CD14-positive monocyte (primary cell): Measurements from ENCODE around the gene NXPH4. TPM values are rescaled to one million over a fixed set of nuclear protein-coding genes. Genes with fewer than 3 reads are reported as not detected.

Experiments used
- DNase-seq, 3 donors: peaks; one replicate each; pipeline ENCODE4 v3.0.0-alpha.2; 2011 to 2022
- H2AFZ ChIP-seq: 2 replicates; pipeline ENCODE4 v1.6.0; 2012; ENCODE audit warnings: mild to moderate bottlenecking, low read depth, low read length, inconsistent platforms; ENCODE audit not compliant: insufficient read depth, poor library complexity, severe bottlenecking
- H3K27ac ChIP-seq, 2 donors: 1 replicate in 1 of 2; 2 replicates in 1 of 2; pipeline ENCODE4 v1.5.1; 2012 to 2013; ENCODE audit warnings: low read length in 2 of 2, control low read depth in 1 of 2, inconsistent platforms in 1 of 2, low read depth in 1 of 2, mild to moderate bottlenecking in 1 of 2
- H3K27me3 ChIP-seq, 2 donors: one replicate each; pipeline versions ENCODE4 v1.6.0 to v1.6.1; 2011 to 2013; ENCODE audit warnings: low read length in 2 of 2; ENCODE audit not compliant: control insufficient read depth in 2 of 2, insufficient read depth in 2 of 2
- H3K36me3 ChIP-seq, 2 donors: replicated peaks in 1 of 2; 1 replicate in 1 of 2; 2 replicates in 1 of 2; pipeline versions ENCODE4 v1.5.1 to v1.6.1; 2012 to 2013; ENCODE audit warnings: low read length in 2 of 2, control low read depth in 1 of 2, inconsistent platforms in 1 of 2, mild to moderate bottlenecking in 1 of 2; ENCODE audit not compliant: insufficient read depth in 2 of 2, control insufficient read depth in 1 of 2
- H3K4me1 ChIP-seq, 2 donors: 1 replicate in 1 of 2; 2 replicates in 1 of 2; pipeline versions ENCODE4 v1.5.1 to v1.6.1; 2012 to 2013; ENCODE audit warnings: low read length in 2 of 2, control low read depth in 1 of 2, inconsistent platforms in 1 of 2, mild to moderate bottlenecking in 1 of 2, moderate library complexity in 1 of 2; ENCODE audit not compliant: insufficient read depth in 2 of 2, control insufficient read depth in 1 of 2
- H3K4me2 ChIP-seq: replicated peaks from 2 replicates; pipeline ENCODE3; 2012; ENCODE audit warnings: low read length, moderate library complexity, mild to moderate bottlenecking; ENCODE audit not compliant: poor library complexity, severe bottlenecking; ENCODE audit errors: extremely low read depth
- H3K4me3 ChIP-seq, 3 experiments: fragments of 200-600 bp in 1 of 3; sonication (generic) in 1 of 3; replicated peaks in 1 of 3; 1 replicate in 2 of 3; 2 replicates in 1 of 3; pipeline ENCODE4 v1.5.1; 2011 to 2013; ENCODE audit warnings: low read length in 3 of 3, mild to moderate bottlenecking in 3 of 3, control low read depth in 2 of 3, low read depth in 2 of 3, inconsistent platforms in 1 of 3, moderate library complexity in 1 of 3
- H3K79me2 ChIP-seq: 2 replicates; pipeline ENCODE4 v1.6.0; 2012; ENCODE audit warnings: mild to moderate bottlenecking, control low read depth, inconsistent platforms, low read length, moderate library complexity; ENCODE audit not compliant: insufficient read depth
- H3K9ac ChIP-seq: 2 replicates; pipeline ENCODE4 v1.6.0; 2017; ENCODE audit warnings: low read length, mild to moderate bottlenecking; ENCODE audit not compliant: insufficient read depth, poor library complexity, severe bottlenecking
- H3K9me3 ChIP-seq, 2 donors: replicated peaks in 1 of 2; 1 replicate in 1 of 2; 2 replicates in 1 of 2; pipeline versions ENCODE4 v1.5.1 to v1.6.1; 2012 to 2013; ENCODE audit warnings: low read length in 2 of 2, control low read depth in 1 of 2; ENCODE audit not compliant: control insufficient read depth in 1 of 2, insufficient read depth in 1 of 2
- H4K20me1 ChIP-seq: 2 replicates; pipeline ENCODE4 v1.6.0; 2012; ENCODE audit warnings: mild to moderate bottlenecking, low read length, control low read depth, moderate library complexity; ENCODE audit not compliant: insufficient read depth
- H3K27ac Mint-ChIP-seq, 7 donors: one replicate each; pipeline ENCODE4 v1.8.0; 2020; ENCODE audit warnings: mild to moderate bottlenecking in 7 of 7, mixed read lengths in 7 of 7, moderate library complexity in 6 of 7, inconsistent platforms in 2 of 7
- H3K27me3 Mint-ChIP-seq, 3 donors: one replicate each; pipeline ENCODE4 v1.8.0; 2021 to 2022; ENCODE audit warnings: low read depth in 3 of 3, mild to moderate bottlenecking in 3 of 3, mixed read lengths in 3 of 3, moderate library complexity in 3 of 3, inconsistent platforms in 1 of 3
- H3K36me3 Mint-ChIP-seq, 2 donors: one replicate each; pipeline ENCODE4 v1.8.0; 2020; ENCODE audit warnings: mixed read lengths in 2 of 2, inconsistent platforms in 1 of 2, mild to moderate bottlenecking in 1 of 2
- H3K4me1 Mint-ChIP-seq: one replicate; pipeline ENCODE4 v1.8.0; 2020; ENCODE audit warnings: mild to moderate bottlenecking, mixed read lengths
- H3K4me3 Mint-ChIP-seq, 2 donors: one replicate each; pipeline ENCODE4 v1.8.0; 2020; ENCODE audit warnings: mild to moderate bottlenecking in 2 of 2, mixed read lengths in 2 of 2, moderate library complexity in 1 of 2
- H3K9me3 Mint-ChIP-seq, 7 donors: one replicate each; pipeline ENCODE4 v1.8.0; 2020 to 2022; ENCODE audit warnings: mixed read lengths in 7 of 7, mild to moderate bottlenecking in 6 of 7, moderate library complexity in 6 of 7, inconsistent platforms in 2 of 7
- WGBS: methylation state at CpG from one replicate; pipeline ENCODE4 v1.1.5; 2013; ENCODE audit warnings: missing lambda C conversion rate; ENCODE audit not compliant: insufficient coverage; 5-methylcytosine and 5-hydroxymethylcytosine counted together
- intact Hi-C, 2 donors: fragments of 100-400 bp; cut with micrococcal nuclease; formaldehyde crosslinking; loops; one replicate each; pipeline versions ENCODE4 v1.15.0 to v1.15.1; 2023
- polyA plus RNA-seq, 3 donors: library from polyadenylated mRNA; depleted of rRNA in 1 of 3; unstranded in 2 of 3; stranded (reverse) in 1 of 3; fragments of 300-500 nt in 2 of 3; fragments of >200 nt in 1 of 3; fragmentation: Illumina TruSeq in 2 of 3; gene quantifications; 1 replicate in 2 of 3; 2 replicates in 1 of 3; pipeline ENCODE4 v1.2.3, GENCODE V29; 2012 to 2021
- TF ChIP-seq, protein P1 (sequence below): fragments of 200-600 bp; IDR thresholded peaks from one replicate; pipeline ENCODE4 v1.8.0; 2022; ENCODE audit warnings: antibody characterized with exemption, mild to moderate bottlenecking

The NXPH4 gene
- polyA plus RNA-seq, 3 donors: not detected

DNA sequence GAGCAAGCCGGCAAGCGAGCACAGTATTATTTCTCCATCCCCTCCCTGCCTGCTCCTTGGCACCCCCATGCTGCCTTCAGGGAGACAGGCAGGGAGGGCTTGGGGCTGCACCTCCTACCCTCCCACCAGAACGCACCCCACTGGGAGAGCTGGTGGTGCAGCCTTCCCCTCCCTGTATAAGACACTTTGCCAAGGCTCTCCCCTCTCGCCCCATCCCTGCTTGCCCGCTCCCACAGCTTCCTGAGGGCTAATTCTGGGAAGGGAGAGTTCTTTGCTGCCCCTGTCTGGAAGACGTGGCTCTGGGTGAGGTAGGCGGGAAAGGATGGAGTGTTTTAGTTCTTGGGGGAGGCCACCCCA is 3.9 kb upstream of the NXPH4 start:
- Histone ChIP-seq H3K4me2 (no peak overlapping the region), H3K27me3 (peaks cover 35 to 40% of the 10 kb centered on the region in 2 donors), H4K20me1 (peaks cover 85% of the 10 kb centered on the region), H3K4me1 (peaks cover 26 to 41% of the 10 kb centered on the region in 2 donors), H3K9me3 (peaks cover 0 to 12% of the 10 kb centered on the region in 2 donors), H2AFZ (no peak overlapping the region), H3K4me3 (no peak overlapping the region), H3K79me2 (no peaks in the 10 kb centered on the region), H3K36me3 (peaks cover 52 to 57% of the 10 kb centered on the region in 2 donors), H3K9ac (no peak overlapping the region), H3K27ac (no peak overlapping the region)
- TF ChIP-seq, protein P1, sequence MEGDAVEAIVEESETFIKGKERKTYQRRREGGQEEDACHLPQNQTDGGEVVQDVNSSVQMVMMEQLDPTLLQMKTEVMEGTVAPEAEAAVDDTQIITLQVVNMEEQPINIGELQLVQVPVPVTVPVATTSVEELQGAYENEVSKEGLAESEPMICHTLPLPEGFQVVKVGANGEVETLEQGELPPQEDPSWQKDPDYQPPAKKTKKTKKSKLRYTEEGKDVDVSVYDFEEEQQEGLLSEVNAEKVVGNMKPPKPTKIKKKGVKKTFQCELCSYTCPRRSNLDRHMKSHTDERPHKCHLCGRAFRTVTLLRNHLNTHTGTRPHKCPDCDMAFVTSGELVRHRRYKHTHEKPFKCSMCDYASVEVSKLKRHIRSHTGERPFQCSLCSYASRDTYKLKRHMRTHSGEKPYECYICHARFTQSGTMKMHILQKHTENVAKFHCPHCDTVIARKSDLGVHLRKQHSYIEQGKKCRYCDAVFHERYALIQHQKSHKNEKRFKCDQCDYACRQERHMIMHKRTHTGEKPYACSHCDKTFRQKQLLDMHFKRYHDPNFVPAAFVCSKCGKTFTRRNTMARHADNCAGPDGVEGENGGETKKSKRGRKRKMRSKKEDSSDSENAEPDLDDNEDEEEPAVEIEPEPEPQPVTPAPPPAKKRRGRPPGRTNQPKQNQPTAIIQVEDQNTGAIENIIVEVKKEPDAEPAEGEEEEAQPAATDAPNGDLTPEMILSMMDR: no peak
- Mint-ChIP-seq H3K36me3 (peaks cover 58 to 62% of the 10 kb centered on the region in 2 donors), H3K27me3 (peaks cover 37 to 44% (median 42%) of the 10 kb centered on the region in 3 donors), H3K27ac (no peak overlapping the region), H3K4me3 (no peak overlapping the region), H3K9me3 (peaks cover 0 to 19% (median 11%) of the 10 kb centered on the region in 7 donors), H3K4me1 (peaks cover 33% of the 10 kb centered on the region)
- no peak for DNase-seq
- WGBS: 100% methylated on average over 2 of the region's 7 CpGs
- intact Hi-C loops: loop anchor here (1.0 to 5.0 kb wide), 2 partner anchors 27 to 35 kb away; no protein-coding TSS in a partner anchor

DNA sequence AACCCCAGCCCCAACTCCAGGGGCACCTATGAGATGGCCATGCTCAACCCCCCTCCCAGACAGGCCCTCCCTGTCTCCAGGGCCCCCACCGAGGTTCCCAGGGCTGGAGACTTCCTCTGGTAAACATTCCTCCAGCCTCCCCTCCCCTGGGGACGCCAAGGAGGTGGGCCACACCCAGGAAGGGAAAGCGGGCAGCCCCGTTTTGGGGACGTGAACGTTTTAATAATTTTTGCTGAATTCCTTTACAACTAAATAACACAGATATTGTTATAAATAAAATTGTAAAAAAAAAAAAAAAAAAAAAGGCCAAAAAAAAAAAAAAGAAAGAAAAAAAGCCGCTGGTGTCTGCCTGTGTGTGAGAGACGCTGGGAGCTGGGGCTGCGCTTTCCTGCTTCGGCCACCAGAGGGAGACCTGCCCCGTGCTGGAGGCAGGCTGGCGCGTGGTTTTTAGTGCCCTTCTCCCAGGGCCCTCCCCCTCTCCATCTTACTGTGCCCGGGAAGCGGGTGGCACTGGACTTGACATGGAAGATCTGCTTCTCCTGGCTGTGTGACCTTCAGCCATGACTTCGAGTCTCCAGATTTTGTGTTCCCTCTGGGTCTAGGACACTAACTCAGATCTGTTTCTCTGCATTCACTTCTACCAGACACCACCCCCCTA is 3.4 kb upstream of the NXPH4 start:
- Histone ChIP-seq H3K79me2 (no peaks in the 10 kb centered on the region), H3K27ac (no peak overlapping the region), H3K9ac (no peak overlapping the region), H2AFZ (no peak overlapping the region), H3K4me1 (peaks cover 26 to 41% of the 10 kb centered on the region in 2 donors), H3K27me3 (peaks cover 38 to 45% of the 10 kb centered on the region in 2 donors), H3K9me3 (peaks cover 0 to 16% of the 10 kb centered on the region in 2 donors), H3K4me2 (no peak overlapping the region), H3K4me3 (no peak overlapping the region), H3K36me3 (peaks cover 47 to 52% of the 10 kb centered on the region in 2 donors), H4K20me1 (peaks cover 80% of the 10 kb centered on the region)
- Mint-ChIP-seq H3K27me3 (peaks cover 42 to 49% (median 47%) of the 10 kb centered on the region in 3 donors), H3K27ac (peak overlapping the region in 1 of 7 donors; percentile 44), H3K36me3 (peaks cover 53 to 58% of the 10 kb centered on the region in 2 donors), H3K4me3 (peak overlapping the region in 1 of 2 donors; percentile 84), H3K9me3 (peaks cover 0 to 19% (median 11%) of the 10 kb centered on the region in 7 donors), H3K4me1 (peaks cover 33% of the 10 kb centered on the region)
- 5% methylated on average over 8 of the region's 16 CpGs for WGBS
- TF ChIP-seq, protein P1: peak; percentile 91
- intact Hi-C loops: loop anchor here (1.0 to 5.0 kb wide), 2 partner anchors 26 to 34 kb away; no protein-coding TSS in a partner anchor
- peak; percentile 74 to 77 (median 76) for DNase-seq
